Measurements from ENCODE around the gene G3BP1. TPM values are rescaled to one million over a fixed set of nuclear protein-coding genes. Genes with fewer than 3 reads are reported as not detected.

The G3BP1 gene
- total and polyA plus RNA-seq, 2 of the 13 experiments (the other 11 are each of a cell fraction or from before 2014, with no cell fraction given): 36.7 to 320 TPM

GRCh38 chr5:151770383-151771258, 1.1 kb upstream of the G3BP1 start (continued):
- TF ChIP-seq ZBTB1 (CRISPR knock-in tag; IDR thresholded peaks at IDR 0.05; ENCODE audit: borderline replicate concordance) (no peak), ZBTB49 (CRISPR knock-in tag; IDR thresholded peaks at IDR 0.05; ENCODE audit: borderline replicate concordance) (no peak), PAXIP1 (CRISPR knock-in tag; conservative IDR thresholded peaks at IDR 0.05) (no peak), ZNF816 (CRISPR knock-in tag; IDR thresholded peaks at IDR 0.05; ENCODE audit: borderline replicate concordance) (0 out of 2 replicates have a peak, but pooled peaks have one; percentile 46), CHD4 (IDR thresholded peaks at IDR 0.05; ENCODE audit: borderline replicate concordance, low read length) (0 out of 2 replicates have a peak, but pooled peaks have one; percentile 21), PRPF4 (IDR thresholded peaks at IDR 0.05; ENCODE audit: low read depth, low read length, poor library complexity, severe bottlenecking) (peak; percentile 85), CENPT (CRISPR knock-in tag; IDR thresholded peaks at IDR 0.05; ENCODE audit: low read depth) (no peak), ZNF891 (CRISPR knock-in tag; IDR thresholded peaks at IDR 0.05) (peak; percentile 11), ZNF460 (CRISPR knock-in tag; IDR thresholded peaks at IDR 0.05; ENCODE audit: borderline replicate concordance) (no peak), LCORL (IDR thresholded peaks at IDR 0.05) (no peak), LCORL (CRISPR knock-in tag; IDR thresholded peaks at IDR 0.05) (peak; percentile 50; the same call in 1 of the 2 replicates), GABPB1 (CRISPR knock-in tag; IDR thresholded peaks at IDR 0.05) (no peak; the same call in 1 of the 2 replicates), EED (CRISPR knock-in tag; IDR thresholded peaks at IDR 0.05) (no peak), GATA4 (IDR thresholded peaks at IDR 0.05; ENCODE audit: borderline replicate concordance, low read depth) (no peak), NFKBIZ (CRISPR knock-in tag; IDR thresholded peaks at IDR 0.05) (no peak), RAD51 (IDR thresholded peaks at IDR 0.05; ENCODE audit: borderline replicate concordance) (no peak), ZNF225 (CRISPR knock-in tag; IDR thresholded peaks at IDR 0.05) (no peak), FOXP4 (CRISPR knock-in tag; IDR thresholded peaks at IDR 0.05) (no peak), RORA (CRISPR knock-in tag; IDR thresholded peaks at IDR 0.05) (no peak), ZNF780A (CRISPR knock-in tag; IDR thresholded peaks at IDR 0.05) (no peak), ETV5 (CRISPR knock-in tag; IDR thresholded peaks at IDR 0.05; ENCODE audit: borderline replicate concordance) (no peak), ZNF432 (CRISPR knock-in tag; IDR thresholded peaks at IDR 0.05; ENCODE audit: borderline replicate concordance) (no peak)

Measured in HepG2 (cell line).